LNCaP clone FGC (cell line): Measurements from ENCODE around the gene SRGAP3.
"Not testable (repeated sequence)": the region's sequence is repeated elsewhere in the genome, so short reads cannot be mapped to it uniquely, and the experiment has no call there.

ENCODE experiments used
- DNase-seq: peaks from one replicate; pipeline ENCODE4 v3.0.0-alpha.2; 2011; ENCODE audit warnings: low read depth
- H3K4me3 ChIP-seq: 2 replicates; pipeline ENCODE4 v1.5.1; 2011; ENCODE audit warnings: mild to moderate bottlenecking, low read depth, low read length, control low read depth
- CTCF ChIP-seq: IDR thresholded peaks from 2 replicates; pipeline ENCODE4 v1.5.1; 2012; ENCODE audit warnings: mild to moderate bottlenecking; ENCODE audit not compliant: control insufficient read depth, insufficient read depth; ENCODE audit errors: extremely low read depth

Gene SRGAP3

GRCh38 chr3:9249273-9250192 is at the start of gene SRGAP3:
TSS of gene SRGAP3 (minus strand) at chr3:9249646. CDS start at chr3:9248951, 695 bp downstream.
- TF ChIP-seq CTCF = peak; percentile 27; the same call in 1 of the 2 replicates
- peak within 1 kb of the TSS; percentile 67 for H3K4me3 ChIP-seq
- peak; percentile 91 for DNase-seq

GRCh38 chr3:9298236-9298635 is 48.8 kb upstream of the SRGAP3 start:
- no peak for DNase-seq
- TF ChIP-seq CTCF = no peak
- no peak overlapping the region for H3K4me3 ChIP-seq

GRCh38 chr3:9296241-9296640 is 46.8 kb upstream of the SRGAP3 start:
- no peak for TF ChIP-seq CTCF
- DNase-seq = no peak
- H3K4me3 ChIP-seq = no peak overlapping the region

GRCh38 chr3:9295007-9295406 is 45.6 kb upstream of the SRGAP3 start:
- no peak overlapping the region for H3K4me3 ChIP-seq
- no peak for TF ChIP-seq CTCF
- DNase-seq = no peak

DNA sequence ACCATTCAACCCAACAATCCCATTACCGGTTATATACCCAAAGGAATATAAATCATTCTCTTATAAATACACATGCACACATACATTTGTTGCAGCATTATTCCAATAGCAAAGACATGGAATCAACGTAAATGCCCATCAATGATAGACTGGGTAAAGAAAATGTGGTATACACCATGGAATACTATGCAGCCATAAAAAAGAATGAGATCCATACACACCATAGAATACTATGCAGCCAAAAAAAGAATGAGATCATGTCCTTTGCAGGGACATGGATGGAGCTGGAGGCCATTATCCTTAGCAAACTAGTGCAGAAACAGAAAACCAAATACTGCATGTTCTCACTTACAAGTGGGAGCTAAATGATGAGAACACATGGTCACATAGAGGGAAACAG is 44.5 kb upstream of the SRGAP3 start:
- not testable (repeated sequence) for DNase-seq, H3K4me3 ChIP-seq

- no peak for TF ChIP-seq CTCF
- no peak for DNase-seq
- no peak overlapping the region for H3K4me3 ChIP-seq
Observed at GRCh38 chr3:9293076-9293475, 43.6 kb upstream of the SRGAP3 start.

DNA sequence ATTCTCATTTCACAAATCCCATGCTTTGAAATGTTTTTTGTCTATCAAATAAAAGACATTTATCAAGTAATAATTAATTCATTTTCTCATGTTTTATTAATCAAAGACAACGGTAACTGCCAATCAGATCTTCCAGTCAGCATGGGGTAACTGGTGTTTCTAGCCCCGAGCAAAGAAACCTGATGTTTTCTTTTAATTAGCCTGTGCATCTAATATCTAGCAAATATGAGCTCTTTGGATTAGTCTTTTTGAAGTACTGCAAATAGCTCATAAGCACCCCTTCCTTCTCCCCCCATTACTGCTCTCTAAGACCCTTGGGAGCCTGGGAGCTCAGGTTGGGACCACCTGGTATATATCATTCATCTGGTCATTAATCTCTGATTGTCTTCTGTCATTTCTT is 43.1 kb upstream of the SRGAP3 start:
- DNase-seq = no peak
- no peak for TF ChIP-seq CTCF
- no peak overlapping the region for H3K4me3 ChIP-seq
